Neural progenitor cell (in vitro differentiated cells): ENCODE results near the gene SH3BP2.
"Not testable (repeated sequence)": the region's sequence is repeated elsewhere in the genome, so short reads cannot be mapped to it uniquely, and the experiment has no call there.

Experiments used
- CTCF ChIP-seq: fragments of 200-600 bp; sonication (generic); IDR thresholded peaks from 2 replicates; pipeline ENCODE4 v1.5.1; 2017; ENCODE audit warnings: antibody characterized with exemption, mild to moderate bottlenecking
- EZH2 ChIP-seq: fragments of 200-600 bp; sonication (generic); IDR thresholded peaks from 2 replicates; pipeline ENCODE4 v1.6.1; 2017; ENCODE audit warnings: antibody characterized with exemption, mild to moderate bottlenecking, moderate library complexity
- EZH2phosphoT487 ChIP-seq: fragments of 200-600 bp; sonication (generic); IDR thresholded peaks from 2 replicates; pipeline ENCODE4 v1.6.1; 2017; ENCODE audit warnings: antibody characterized with exemption

GRCh38 chr4:2762486-2763370 is 30.2 kb upstream of the SH3BP2 start:
- TF ChIP-seq CTCF, EZH2, EZH2phosphoT487: not testable (repeated sequence)
